ENCODE data around the gene NPDC1.
A peak's percentile ranks its signal among the peaks of the same experiment; 100 is the strongest.

The NPDC1 gene

DNA sequence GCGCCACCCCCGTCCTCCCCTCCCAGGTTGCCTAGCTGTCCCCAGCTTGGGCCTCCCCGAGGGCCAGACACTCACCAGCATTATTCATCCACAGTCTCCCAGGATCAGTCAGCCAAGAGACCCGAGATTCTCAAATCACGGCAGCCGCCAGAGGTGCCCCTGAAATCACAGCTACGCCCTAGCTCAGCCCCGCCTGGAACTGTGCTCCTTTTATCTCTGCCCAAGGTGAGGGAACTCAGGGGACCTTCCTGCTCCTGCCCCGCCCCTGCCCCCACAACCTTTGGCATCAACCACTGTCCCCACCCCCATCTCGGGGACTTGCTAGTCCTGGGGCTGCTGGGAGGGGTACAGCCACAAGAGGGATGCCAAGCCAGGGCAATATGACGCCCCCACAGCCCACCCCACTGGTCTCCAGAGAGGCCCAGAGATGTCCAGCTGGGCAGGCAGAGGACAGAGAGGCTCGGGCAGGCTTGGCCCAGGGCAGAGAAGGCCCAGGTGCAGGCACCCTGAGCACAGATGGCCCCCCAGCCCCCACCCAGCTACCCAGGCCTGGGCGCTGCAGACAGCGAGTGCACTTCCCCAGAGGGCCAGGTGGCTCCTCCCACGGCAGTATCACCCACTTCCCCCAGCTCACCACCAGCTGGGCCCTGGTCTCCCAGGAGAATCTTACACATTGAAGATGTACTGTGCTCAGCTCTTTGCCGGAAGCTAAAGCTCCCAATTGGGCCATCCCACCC lies 13.9 kb downstream of the NPDC1 start, which contains the start of gene FUT7:
TSS of gene FUT7 (minus strand) at position 185 of the 737 bp plus-strand sequence. CDS start at position 88, 97 bp downstream.
- H3K9ac ChIP-seq (ENCODE audit: low read depth in 1 of 2, low read length in 2 of 2) = no peak within 1 kb of the TSS
- H3K4me1 ChIP-seq (ENCODE audit: control insufficient read depth in 2 of 2, insufficient read depth in 2 of 2, low read length in 2 of 2) = peaks cover 44 to 47% of the 10 kb centered on the region in 2 donors
- H3K4me3 ChIP-seq (ENCODE audit: low read length in 2 of 2) = no peak within 1 kb of the TSS
- peak within 1 kb of the TSS in 1 of 2 donors; percentile 38 for H3K27ac ChIP-seq (ENCODE audit: low read depth in 2 of 2, low read length in 2 of 2)
- H3K36me3 ChIP-seq (ENCODE audit: control insufficient read depth in 2 of 2, insufficient read depth in 2 of 2, low read length in 2 of 2) = no peaks in the 10 kb centered on the region
- no peaks in the 10 kb centered on the region for H3K9me3 ChIP-seq (ENCODE audit: control insufficient read depth in 2 of 2, low read length in 2 of 2)
- no peaks in the 10 kb centered on the region for H3K27me3 ChIP-seq (ENCODE audit: control insufficient read depth in 2 of 2, insufficient read depth in 2 of 2, low read length in 2 of 2)

DNA sequence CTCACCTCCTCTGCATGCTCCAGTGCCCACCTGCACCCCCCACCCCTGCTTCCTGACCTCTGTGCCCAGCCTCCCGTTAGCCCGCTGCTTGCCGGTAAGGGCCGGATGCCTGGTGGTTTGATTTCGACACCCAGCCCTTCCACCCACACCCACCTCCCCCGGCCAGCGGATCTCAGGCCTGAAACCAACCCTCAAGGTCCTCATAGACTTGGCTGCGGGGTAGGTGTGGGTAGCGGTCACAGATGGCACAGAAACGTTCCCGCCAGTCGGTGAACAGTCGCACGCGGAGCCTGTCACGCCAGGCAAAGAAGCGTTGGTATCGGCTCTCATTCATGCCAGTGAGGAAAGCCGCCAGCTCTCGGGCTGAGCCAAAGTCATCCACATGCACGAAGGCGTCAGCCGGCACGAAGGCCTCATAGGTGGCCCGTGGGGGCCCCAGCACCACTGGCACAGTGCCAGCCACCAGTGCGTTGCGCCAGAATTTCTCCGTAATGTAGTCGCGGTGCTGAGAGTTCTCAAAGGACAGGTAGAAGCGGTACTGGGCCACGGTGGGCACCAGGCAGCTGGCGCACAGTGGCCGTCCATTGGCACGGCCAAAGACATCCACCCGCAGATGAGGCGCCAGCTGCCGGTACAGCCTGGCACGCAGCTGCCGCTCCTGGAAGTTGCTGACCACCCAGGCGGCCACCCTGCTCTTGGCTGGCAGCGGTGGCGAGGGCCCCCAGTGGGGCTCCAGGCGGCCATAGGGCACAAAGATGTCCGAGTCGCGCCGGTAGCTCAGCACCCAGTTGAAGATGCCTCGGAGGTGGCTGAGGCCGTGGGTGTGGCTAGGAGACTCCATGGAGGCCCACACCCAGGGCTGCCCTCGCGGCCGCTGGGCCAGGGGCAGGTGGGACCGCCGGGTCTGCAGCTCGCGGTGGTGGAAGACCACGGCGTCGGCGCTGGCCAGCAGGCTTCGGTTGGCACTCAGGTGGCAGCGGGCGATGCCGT lies 15.1 kb downstream of the NPDC1 start:
- Histone ChIP-seq H3K9me3 (ENCODE audit: control insufficient read depth in 2 of 2, low read length in 2 of 2) (no peaks in the 10 kb centered on the region), H3K4me1 (ENCODE audit: control insufficient read depth in 2 of 2, insufficient read depth in 2 of 2, low read length in 2 of 2) (peaks cover 50 to 56% of the 10 kb centered on the region in 2 donors), H3K36me3 (ENCODE audit: control insufficient read depth in 2 of 2, insufficient read depth in 2 of 2, low read length in 2 of 2) (no peaks in the 10 kb centered on the region), H3K27ac (ENCODE audit: low read depth in 2 of 2, low read length in 2 of 2) (no peak overlapping the region), H3K27me3 (ENCODE audit: control insufficient read depth in 2 of 2, insufficient read depth in 2 of 2, low read length in 2 of 2) (no peaks in the 10 kb centered on the region), H3K4me3 (ENCODE audit: low read length in 2 of 2) (peak overlapping the region in 1 of 2 donors; percentile 31), H3K9ac (ENCODE audit: low read depth in 1 of 2, low read length in 2 of 2) (no peak overlapping the region)

DNA sequence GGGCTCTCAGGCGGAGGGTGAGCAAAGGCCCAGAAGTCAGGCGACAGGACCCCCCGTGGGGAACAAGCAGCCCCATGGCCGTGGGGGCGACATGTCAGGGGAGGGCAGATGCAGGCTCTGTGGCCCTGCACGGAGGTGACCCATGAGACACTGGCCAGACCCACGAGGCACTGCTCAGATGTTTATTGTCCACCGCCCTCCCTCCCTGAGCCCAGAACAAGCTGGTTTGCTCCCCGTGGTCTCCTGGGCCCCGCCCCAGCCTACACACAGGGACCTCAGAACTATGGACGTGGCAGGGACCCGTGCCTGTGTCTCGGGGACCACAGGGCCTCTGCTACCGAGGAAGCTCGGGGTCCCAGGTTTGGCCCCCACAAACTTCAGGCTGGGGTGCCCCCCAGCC lies 16.0 kb downstream of the NPDC1 start:
- H3K27ac ChIP-seq (ENCODE audit: low read depth in 2 of 2, low read length in 2 of 2) = no peak overlapping the region
- no peaks in the 10 kb centered on the region for H3K9me3 ChIP-seq (ENCODE audit: control insufficient read depth in 2 of 2, low read length in 2 of 2)
- no peaks in the 10 kb centered on the region for H3K27me3 ChIP-seq (ENCODE audit: control insufficient read depth in 2 of 2, insufficient read depth in 2 of 2, low read length in 2 of 2)
- H3K4me1 ChIP-seq (ENCODE audit: control insufficient read depth in 2 of 2, insufficient read depth in 2 of 2, low read length in 2 of 2) = peaks cover 49 to 52% of the 10 kb centered on the region in 2 donors
- H3K9ac ChIP-seq (ENCODE audit: low read depth in 1 of 2, low read length in 2 of 2) = no peak overlapping the region
- H3K36me3 ChIP-seq (ENCODE audit: control insufficient read depth in 2 of 2, insufficient read depth in 2 of 2, low read length in 2 of 2) = no peaks in the 10 kb centered on the region
- H3K4me3 ChIP-seq (ENCODE audit: low read length in 2 of 2) = no peak overlapping the region

DNA sequence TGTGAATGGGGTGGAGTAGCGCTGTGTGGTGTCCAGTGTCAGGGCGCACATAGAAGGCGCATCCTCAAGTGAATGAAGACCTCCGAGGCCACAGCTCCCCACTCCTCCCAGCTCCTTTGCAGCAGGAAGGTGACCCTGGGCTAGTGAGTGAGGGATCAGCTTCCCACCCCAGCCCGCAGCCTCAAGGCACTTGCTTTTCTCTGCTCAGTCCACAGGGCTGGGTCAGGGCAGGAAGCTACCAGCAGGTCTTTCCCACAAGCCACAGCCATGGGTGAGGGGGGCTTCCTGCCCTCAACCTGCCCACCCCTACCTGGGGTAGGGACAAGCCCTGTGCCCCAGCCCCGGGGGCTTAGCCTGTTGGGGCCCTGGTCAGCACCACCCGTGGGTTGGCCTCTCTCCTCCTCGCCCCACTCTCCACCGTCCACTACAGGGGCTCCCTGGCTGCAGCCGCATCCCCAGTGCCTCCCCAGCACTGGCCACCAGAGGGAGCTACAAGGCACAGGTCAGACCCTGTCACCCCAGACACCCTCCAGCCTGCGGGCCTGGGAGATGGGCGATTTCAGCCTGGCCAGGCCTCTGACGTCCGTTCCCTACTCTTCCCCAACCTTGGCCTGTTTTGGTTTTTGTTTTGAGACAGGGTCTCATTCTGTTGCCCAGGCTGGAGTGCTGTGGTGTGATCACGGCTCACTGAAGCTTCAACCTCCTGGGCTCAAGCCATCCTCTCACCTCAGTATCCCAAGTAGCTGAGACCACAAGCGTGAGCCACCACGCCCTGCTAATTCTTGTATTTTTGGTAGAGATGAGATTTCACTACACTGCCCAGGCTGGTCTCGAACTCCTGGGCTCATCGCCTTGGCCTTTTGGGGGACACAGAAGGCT lies 16.7 kb downstream of the NPDC1 start:
- Histone ChIP-seq H3K27me3 (ENCODE audit: control insufficient read depth in 2 of 2, insufficient read depth in 2 of 2, low read length in 2 of 2) (no peaks in the 10 kb centered on the region), H3K9ac (ENCODE audit: low read depth in 1 of 2, low read length in 2 of 2) (peak overlapping the region in 1 of 2 donors; percentile 83), H3K4me3 (ENCODE audit: low read length in 2 of 2) (peak overlapping the region; percentile 57 to 69), H3K4me1 (ENCODE audit: control insufficient read depth in 2 of 2, insufficient read depth in 2 of 2, low read length in 2 of 2) (peaks cover 42 to 45% of the 10 kb centered on the region in 2 donors), H3K27ac (ENCODE audit: low read depth in 2 of 2, low read length in 2 of 2) (no peak overlapping the region), H3K9me3 (ENCODE audit: control insufficient read depth in 2 of 2, low read length in 2 of 2) (no peaks in the 10 kb centered on the region), H3K36me3 (ENCODE audit: control insufficient read depth in 2 of 2, insufficient read depth in 2 of 2, low read length in 2 of 2) (no peaks in the 10 kb centered on the region)

DNA sequence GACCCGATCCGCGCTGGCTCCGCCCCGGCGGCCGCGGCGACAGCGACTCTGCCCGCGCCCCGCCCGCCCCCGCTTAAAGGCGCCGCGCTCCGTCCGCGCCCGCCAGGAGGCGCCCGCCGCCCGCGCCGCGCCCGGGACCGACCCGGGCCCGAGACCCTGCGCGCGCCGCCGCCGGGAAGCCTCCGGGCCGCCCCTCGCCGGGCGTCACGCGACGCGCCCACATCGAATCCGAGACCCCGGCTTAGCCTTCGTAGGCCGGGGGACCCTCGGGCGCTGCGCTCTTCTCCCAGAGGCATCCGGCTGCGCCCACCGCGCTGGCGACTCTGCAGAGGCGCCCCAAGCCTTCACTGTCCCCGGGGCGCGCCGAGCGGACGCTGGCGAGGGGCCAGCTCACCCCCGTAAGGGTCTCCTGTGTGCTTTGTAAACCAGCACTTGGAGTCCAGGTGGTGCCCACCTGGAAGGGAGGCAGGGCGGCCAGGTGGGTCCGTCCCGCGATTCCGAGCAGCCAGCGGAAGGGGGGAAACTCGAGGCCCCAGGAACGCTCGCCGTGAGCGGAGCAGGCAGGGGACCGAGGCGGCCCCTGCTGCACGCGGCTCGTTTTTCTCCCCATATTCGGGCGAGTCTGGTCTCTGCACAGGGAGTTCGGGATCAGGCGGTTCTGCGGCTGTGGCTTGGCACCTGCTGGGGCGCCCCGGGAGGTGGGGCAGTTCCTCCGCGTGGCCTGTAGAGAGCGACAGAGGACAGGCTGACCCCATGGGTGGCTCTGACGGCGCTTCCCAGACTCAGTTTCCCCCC lies 17.5 kb downstream of the NPDC1 start:
- Histone ChIP-seq H3K9ac (ENCODE audit: low read depth in 1 of 2, low read length in 2 of 2) (peak overlapping the region; percentile 60 to 83), H3K4me3 (ENCODE audit: low read length in 2 of 2) (peak overlapping the region; percentile 57 to 69), H3K4me1 (ENCODE audit: control insufficient read depth in 2 of 2, insufficient read depth in 2 of 2, low read length in 2 of 2) (peaks cover 42 to 45% of the 10 kb centered on the region in 2 donors), H3K27me3 (ENCODE audit: control insufficient read depth in 2 of 2, insufficient read depth in 2 of 2, low read length in 2 of 2) (no peaks in the 10 kb centered on the region), H3K36me3 (ENCODE audit: control insufficient read depth in 2 of 2, insufficient read depth in 2 of 2, low read length in 2 of 2) (no peaks in the 10 kb centered on the region), H3K9me3 (ENCODE audit: control insufficient read depth in 2 of 2, low read length in 2 of 2) (no peaks in the 10 kb centered on the region), H3K27ac (ENCODE audit: low read depth in 2 of 2, low read length in 2 of 2) (peak overlapping the region in 1 of 2 donors; percentile 21)

DNA sequence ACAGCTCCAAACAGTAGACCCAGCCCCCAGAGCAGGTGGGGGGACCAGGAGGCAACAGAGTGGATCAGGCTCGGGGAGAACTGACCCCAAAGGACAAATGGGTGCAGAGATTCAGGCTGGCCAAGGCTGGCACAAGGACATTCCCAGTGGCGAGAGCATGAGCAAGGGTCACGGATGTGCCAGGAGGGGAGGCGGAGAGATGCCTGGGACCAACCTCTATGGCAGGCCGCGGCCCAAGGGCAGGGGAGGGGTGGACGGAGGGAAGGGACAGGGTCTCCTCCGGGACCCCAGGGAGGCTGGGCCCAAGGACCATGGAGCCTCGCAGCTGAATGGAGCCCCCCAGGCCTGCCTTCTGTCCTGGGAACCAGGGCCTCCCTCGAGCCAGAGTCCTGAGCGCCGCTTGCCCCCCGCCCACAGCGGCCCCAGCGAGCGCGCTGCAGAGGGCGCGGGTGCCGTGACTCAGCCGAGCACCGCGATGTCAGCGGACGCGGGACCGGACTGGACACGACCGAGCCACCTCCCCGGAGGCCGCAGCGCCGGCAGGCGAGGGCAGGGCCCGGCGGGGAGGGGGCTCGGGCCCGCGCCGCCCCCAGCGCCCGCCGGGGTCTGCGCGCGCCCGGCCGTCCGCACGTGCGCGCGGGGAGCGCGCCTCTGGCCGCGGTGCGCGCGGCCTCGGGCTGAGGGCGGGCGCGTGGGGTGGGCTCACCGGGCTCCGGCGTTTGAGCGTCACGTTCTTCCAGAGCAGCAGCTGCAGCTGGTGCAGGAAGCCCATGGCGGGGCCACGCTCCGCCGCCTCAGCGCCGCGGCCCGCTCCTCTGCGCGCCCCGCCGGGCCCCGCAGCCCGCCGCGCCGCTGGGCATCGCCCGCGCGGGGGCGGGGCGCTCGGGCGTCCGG lies 18.4 kb downstream of the NPDC1 start, which contains the start of gene ABCA2:
TSS of gene ABCA2 (minus strand) at position 869 of the 894 bp plus-strand sequence. CDS start at position 772, 97 bp downstream.
- Histone ChIP-seq H3K9me3 (ENCODE audit: control insufficient read depth in 2 of 2, low read length in 2 of 2) (no peaks in the 10 kb centered on the region), H3K9ac (ENCODE audit: low read depth in 1 of 2, low read length in 2 of 2) (peak within 1 kb of the TSS; percentile 60 to 83), H3K36me3 (ENCODE audit: control insufficient read depth in 2 of 2, insufficient read depth in 2 of 2, low read length in 2 of 2) (no peaks in the 10 kb centered on the region), H3K27me3 (ENCODE audit: control insufficient read depth in 2 of 2, insufficient read depth in 2 of 2, low read length in 2 of 2) (no peaks in the 10 kb centered on the region), H3K4me1 (ENCODE audit: control insufficient read depth in 2 of 2, insufficient read depth in 2 of 2, low read length in 2 of 2) (peaks cover 48 to 51% of the 10 kb centered on the region in 2 donors), H3K27ac (ENCODE audit: low read depth in 2 of 2, low read length in 2 of 2) (peak within 1 kb of the TSS in 1 of 2 donors; percentile 21), H3K4me3 (ENCODE audit: low read length in 2 of 2) (peak within 1 kb of the TSS; percentile 57 to 69)

DNA sequence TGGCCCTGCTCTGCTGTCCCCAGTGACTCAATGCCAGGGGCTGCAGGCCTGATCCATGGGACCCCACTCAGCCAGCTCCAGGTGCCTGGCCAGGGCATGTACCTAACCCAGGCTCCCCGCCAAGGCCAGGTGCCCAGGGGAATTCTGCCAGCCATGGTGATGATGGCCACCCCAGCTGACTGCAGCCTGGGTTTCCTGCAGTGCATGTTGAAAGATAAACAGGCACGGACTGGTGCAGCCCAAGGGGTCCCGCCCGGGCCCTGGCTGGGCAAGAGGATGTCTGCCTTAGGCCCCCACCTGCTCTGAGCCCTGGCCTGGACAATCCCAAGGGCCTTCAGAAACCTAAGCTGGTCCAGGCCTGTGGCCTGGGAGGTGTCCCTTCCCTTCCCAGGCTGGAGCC lies 19.1 kb downstream of the NPDC1 start:
- Histone ChIP-seq H3K36me3 (ENCODE audit: control insufficient read depth in 2 of 2, insufficient read depth in 2 of 2, low read length in 2 of 2) (no peaks in the 10 kb centered on the region), H3K9me3 (ENCODE audit: control insufficient read depth in 2 of 2, low read length in 2 of 2) (no peaks in the 10 kb centered on the region), H3K9ac (ENCODE audit: low read depth in 1 of 2, low read length in 2 of 2) (peak overlapping the region in 1 of 2 donors; percentile 55), H3K4me3 (ENCODE audit: low read length in 2 of 2) (peak overlapping the region; percentile 47 to 57), H3K27me3 (ENCODE audit: control insufficient read depth in 2 of 2, insufficient read depth in 2 of 2, low read length in 2 of 2) (no peaks in the 10 kb centered on the region), H3K4me1 (ENCODE audit: control insufficient read depth in 2 of 2, insufficient read depth in 2 of 2, low read length in 2 of 2) (peaks cover 51 to 53% of the 10 kb centered on the region in 2 donors), H3K27ac (ENCODE audit: low read depth in 2 of 2, low read length in 2 of 2) (no peak overlapping the region)

DNA sequence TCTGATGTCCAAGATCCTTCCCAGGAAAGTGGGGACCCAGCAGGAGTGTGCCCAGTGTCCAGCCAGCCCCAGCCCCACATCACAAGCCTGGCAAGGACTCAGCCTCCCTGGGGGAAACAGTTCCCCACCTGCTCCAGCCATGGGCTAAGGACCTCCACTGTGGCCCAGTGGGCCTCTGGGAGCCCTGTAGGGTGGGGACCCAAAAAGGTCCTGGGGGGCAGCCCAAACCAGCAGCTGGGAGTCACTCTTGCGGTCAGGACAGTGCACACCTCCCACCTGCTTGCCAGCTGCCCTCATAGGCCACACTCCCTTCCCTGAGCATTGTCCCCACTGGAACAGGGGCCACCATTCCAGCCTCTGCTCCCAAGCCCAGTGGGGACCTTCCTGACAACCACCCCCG lies 19.6 kb downstream of the NPDC1 start:
- Histone ChIP-seq H3K27me3 (ENCODE audit: control insufficient read depth in 2 of 2, insufficient read depth in 2 of 2, low read length in 2 of 2) (no peaks in the 10 kb centered on the region), H3K9ac (ENCODE audit: low read depth in 1 of 2, low read length in 2 of 2) (no peak overlapping the region), H3K4me1 (ENCODE audit: control insufficient read depth in 2 of 2, insufficient read depth in 2 of 2, low read length in 2 of 2) (peaks cover 54% of the 10 kb centered on the region in 2 donors), H3K9me3 (ENCODE audit: control insufficient read depth in 2 of 2, low read length in 2 of 2) (no peaks in the 10 kb centered on the region), H3K36me3 (ENCODE audit: control insufficient read depth in 2 of 2, insufficient read depth in 2 of 2, low read length in 2 of 2) (no peaks in the 10 kb centered on the region), H3K27ac (ENCODE audit: low read depth in 2 of 2, low read length in 2 of 2) (no peak overlapping the region), H3K4me3 (ENCODE audit: low read length in 2 of 2) (no peak overlapping the region)

Measured in mucosa of rectum (tissue), 2 donors.